Skeletal muscle tissue (tissue), 4 donors: ENCODE measurements around the gene TGM3. TPM values are rescaled to one million over a fixed set of nuclear protein-coding genes. Genes with fewer than 3 reads are reported as not detected.

Source experiments
- H3K27ac ChIP-seq: one replicate; pipeline ENCODE4 v1.7.0; 2013; ENCODE audit warnings: mild to moderate bottlenecking, low read depth, low read length, inconsistent platforms
- H3K27me3 ChIP-seq, 3 donors: one replicate each; pipeline ENCODE4 v1.7.0; 2013; ENCODE audit warnings: low read length in 3 of 3; ENCODE audit not compliant: control insufficient read depth in 3 of 3, insufficient read depth in 3 of 3
- H3K36me3 ChIP-seq, 3 donors: one replicate each; pipeline ENCODE4 v1.7.0; 2013; ENCODE audit warnings: low read length in 3 of 3; ENCODE audit not compliant: control insufficient read depth in 3 of 3, insufficient read depth in 3 of 3
- H3K4me1 ChIP-seq, 3 donors: one replicate each; pipeline ENCODE4 v1.7.0; 2013; ENCODE audit warnings: low read length in 3 of 3, mild to moderate bottlenecking in 3 of 3; ENCODE audit not compliant: control insufficient read depth in 3 of 3, insufficient read depth in 3 of 3
- H3K4me3 ChIP-seq, 3 donors: one replicate each; pipeline ENCODE4 v1.7.0; 2013; ENCODE audit warnings: low read length in 3 of 3
- H3K9ac ChIP-seq, 3 donors: one replicate each; pipeline ENCODE4 v1.7.0; 2013; ENCODE audit warnings: low read length in 3 of 3, mild to moderate bottlenecking in 3 of 3, moderate library complexity in 2 of 3, low read depth in 1 of 3
- H3K9me3 ChIP-seq, 3 donors: one replicate each; pipeline ENCODE4 v1.7.0; 2013; ENCODE audit warnings: low read length in 3 of 3; ENCODE audit not compliant: control insufficient read depth in 3 of 3
- total RNA-seq: library from RNA; depleted of rRNA; stranded (reverse); fragments of >200 nt; gene quantifications from one replicate; pipeline ENCODE4 v1.2.3, GENCODE V29; 2014
- donor health status: Osteomylitis.

Gene TGM3
- total RNA-seq, 1 donor from 2014 or later: under 0.01 TPM

GRCh38 chr20:2316847-2317495 lies 21.2 kb downstream of the TGM3 start:
- H3K9ac ChIP-seq: no peak overlapping the region
- no peaks in the 10 kb centered on the region for H3K36me3 ChIP-seq
- peaks cover 0 to 4% (median 0%) of the 10 kb centered on the region in 3 donors for H3K4me1 ChIP-seq
- no peak overlapping the region for H3K4me3 ChIP-seq
- H3K9me3 ChIP-seq: peaks cover 0 to 2% (median 0%) of the 10 kb centered on the region in 3 donors
- peaks cover 0 to 8% (median 0%) of the 10 kb centered on the region in 3 donors for H3K27me3 ChIP-seq
- H3K27ac ChIP-seq: no peak overlapping the region

GRCh38 chr20:2320813-2321658 lies 25.2 kb downstream of the TGM3 start:
- no peaks in the 10 kb centered on the region for H3K36me3 ChIP-seq
- H3K9ac ChIP-seq: no peak overlapping the region
- H3K9me3 ChIP-seq: peaks cover 0 to 2% (median 0%) of the 10 kb centered on the region in 3 donors
- H3K4me3 ChIP-seq: no peak overlapping the region
- H3K4me1 ChIP-seq: no peaks in the 10 kb centered on the region
- peaks cover 0 to 16% (median 5%) of the 10 kb centered on the region in 3 donors for H3K27me3 ChIP-seq
- no peak overlapping the region for H3K27ac ChIP-seq

DNA sequence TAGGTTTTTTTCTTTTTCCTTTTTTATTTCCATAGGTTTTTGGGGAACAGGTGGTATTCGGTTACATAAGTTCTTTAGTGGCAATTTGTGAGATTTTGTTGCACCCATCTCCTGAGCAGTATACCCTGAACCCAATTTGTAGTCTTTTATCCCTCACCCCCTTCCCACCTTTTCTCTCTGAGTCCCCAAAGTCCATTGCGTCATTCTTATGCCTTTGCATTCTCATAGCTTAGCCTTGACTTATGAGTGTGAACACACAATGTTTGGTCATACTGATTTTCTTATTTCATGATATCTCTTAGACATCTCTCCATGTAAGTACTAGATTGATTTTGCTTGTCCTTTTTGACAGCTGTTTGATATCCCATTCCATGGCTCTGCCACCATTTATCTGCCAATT lies 27.2 kb downstream of the TGM3 start:
- Histone ChIP-seq H3K27ac (no peak overlapping the region), H3K27me3 (peaks cover 0 to 13% (median 5%) of the 10 kb centered on the region in 3 donors), H3K4me3 (no peak overlapping the region), H3K4me1 (no peaks in the 10 kb centered on the region), H3K9me3 (no peaks in the 10 kb centered on the region), H3K36me3 (no peaks in the 10 kb centered on the region), H3K9ac (no peak overlapping the region)

GRCh38 chr20:2326046-2326445 lies 30.2 kb downstream of the TGM3 start:
- no peaks in the 10 kb centered on the region for H3K9me3 ChIP-seq
- H3K9ac ChIP-seq: no peak overlapping the region
- no peak overlapping the region for H3K27ac ChIP-seq
- H3K4me3 ChIP-seq: no peak overlapping the region
- peaks cover 0 to 19% (median 5%) of the 10 kb centered on the region in 3 donors for H3K27me3 ChIP-seq
- no peaks in the 10 kb centered on the region for H3K4me1 ChIP-seq
- H3K36me3 ChIP-seq: no peaks in the 10 kb centered on the region

GRCh38 chr20:2327620-2328555 lies 32.1 kb downstream of the TGM3 start:
- Histone ChIP-seq H3K27ac (no peak overlapping the region), H3K4me3 (no peak overlapping the region), H3K36me3 (no peaks in the 10 kb centered on the region), H3K27me3 (peaks cover 3 to 33% (median 11%) of the 10 kb centered on the region in 3 donors), H3K9ac (no peak overlapping the region), H3K9me3 (no peaks in the 10 kb centered on the region), H3K4me1 (no peaks in the 10 kb centered on the region)

DNA sequence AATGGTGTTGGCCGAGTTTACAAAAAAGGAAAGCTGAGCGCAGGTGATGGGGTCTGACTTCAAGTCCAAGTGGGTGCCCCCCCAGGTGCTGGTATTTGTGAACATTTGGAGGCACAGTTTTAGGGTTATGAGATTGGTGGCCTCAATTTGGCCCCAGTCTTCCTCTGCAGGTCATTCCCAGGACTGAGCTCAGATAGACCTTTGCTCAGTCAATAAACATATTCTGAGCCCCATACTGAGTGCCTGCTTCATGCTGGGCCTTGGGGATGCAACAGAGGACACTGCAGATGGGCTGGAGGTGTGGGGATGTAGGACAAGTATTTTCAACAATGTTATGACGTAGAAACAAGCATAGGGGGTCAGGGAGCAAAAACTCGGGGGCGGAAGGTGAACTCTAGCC lies 33.5 kb downstream of the TGM3 start:
- no peak overlapping the region for H3K27ac ChIP-seq
- H3K9ac ChIP-seq: no peak overlapping the region
- no peaks in the 10 kb centered on the region for H3K4me1 ChIP-seq
- H3K9me3 ChIP-seq: no peaks in the 10 kb centered on the region
- H3K36me3 ChIP-seq: no peaks in the 10 kb centered on the region
- no peak overlapping the region for H3K4me3 ChIP-seq
- peaks cover 3 to 33% (median 12%) of the 10 kb centered on the region in 3 donors for H3K27me3 ChIP-seq

DNA sequence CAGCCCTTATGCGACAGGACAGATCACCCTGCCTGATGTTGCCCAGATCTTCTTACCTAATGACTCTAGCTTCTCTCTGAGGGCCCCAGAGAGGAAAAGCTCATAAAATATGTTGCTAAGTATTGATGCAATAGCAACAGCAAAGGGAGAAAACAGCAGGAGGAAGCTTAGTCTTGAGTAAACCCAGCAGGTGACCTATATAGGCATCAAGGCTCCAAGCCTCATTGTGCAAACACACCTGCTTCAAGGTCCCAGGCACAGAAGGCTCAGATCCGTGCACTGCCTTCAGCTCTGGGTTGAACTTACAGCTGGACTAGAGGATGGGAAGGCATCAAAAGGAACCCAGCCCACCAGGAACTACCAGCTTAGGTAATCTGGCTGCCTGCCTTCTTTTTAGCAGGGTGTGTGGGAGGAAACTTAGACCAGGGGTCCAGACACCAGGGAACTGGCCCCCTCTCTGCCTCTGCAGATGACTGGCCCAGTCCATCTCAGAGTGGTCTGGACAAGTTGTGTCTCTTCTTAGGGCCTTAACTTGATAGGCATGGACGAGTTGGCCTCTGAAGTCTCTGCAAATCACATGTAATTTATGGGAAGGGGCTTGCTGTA lies 34.4 kb downstream of the TGM3 start:
- H3K9ac ChIP-seq: no peak overlapping the region
- H3K27me3 ChIP-seq: peaks cover 3 to 30% (median 9%) of the 10 kb centered on the region in 3 donors
- H3K36me3 ChIP-seq: no peaks in the 10 kb centered on the region
- H3K9me3 ChIP-seq: no peaks in the 10 kb centered on the region
- no peak overlapping the region for H3K27ac ChIP-seq
- no peak overlapping the region for H3K4me3 ChIP-seq
- no peaks in the 10 kb centered on the region for H3K4me1 ChIP-seq

DNA sequence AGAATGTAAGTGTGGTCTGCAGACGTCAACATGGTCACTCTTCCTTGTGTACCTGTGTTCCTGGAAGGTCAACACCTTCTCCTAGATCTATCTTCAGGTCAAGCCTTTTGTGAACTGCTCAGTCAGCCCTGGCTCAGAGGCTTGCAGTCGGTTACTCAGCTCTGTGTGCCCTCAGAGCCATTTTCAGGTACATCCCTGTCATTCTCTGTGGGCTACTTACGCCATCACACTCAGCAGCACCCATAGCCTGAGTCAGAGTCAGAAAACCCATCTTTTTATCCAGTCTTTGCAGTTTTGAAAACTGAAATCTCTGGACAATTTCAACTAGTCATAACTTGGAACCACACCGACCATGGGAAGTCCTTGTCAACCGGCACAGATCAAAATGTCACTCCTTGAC lies 35.3 kb downstream of the TGM3 start:
- Histone ChIP-seq H3K36me3 (no peaks in the 10 kb centered on the region), H3K4me1 (no peaks in the 10 kb centered on the region), H3K9ac (no peak overlapping the region), H3K9me3 (no peaks in the 10 kb centered on the region), H3K4me3 (no peak overlapping the region), H3K27ac (no peak overlapping the region), H3K27me3 (peaks cover 3 to 23% (median 7%) of the 10 kb centered on the region in 3 donors)

DNA sequence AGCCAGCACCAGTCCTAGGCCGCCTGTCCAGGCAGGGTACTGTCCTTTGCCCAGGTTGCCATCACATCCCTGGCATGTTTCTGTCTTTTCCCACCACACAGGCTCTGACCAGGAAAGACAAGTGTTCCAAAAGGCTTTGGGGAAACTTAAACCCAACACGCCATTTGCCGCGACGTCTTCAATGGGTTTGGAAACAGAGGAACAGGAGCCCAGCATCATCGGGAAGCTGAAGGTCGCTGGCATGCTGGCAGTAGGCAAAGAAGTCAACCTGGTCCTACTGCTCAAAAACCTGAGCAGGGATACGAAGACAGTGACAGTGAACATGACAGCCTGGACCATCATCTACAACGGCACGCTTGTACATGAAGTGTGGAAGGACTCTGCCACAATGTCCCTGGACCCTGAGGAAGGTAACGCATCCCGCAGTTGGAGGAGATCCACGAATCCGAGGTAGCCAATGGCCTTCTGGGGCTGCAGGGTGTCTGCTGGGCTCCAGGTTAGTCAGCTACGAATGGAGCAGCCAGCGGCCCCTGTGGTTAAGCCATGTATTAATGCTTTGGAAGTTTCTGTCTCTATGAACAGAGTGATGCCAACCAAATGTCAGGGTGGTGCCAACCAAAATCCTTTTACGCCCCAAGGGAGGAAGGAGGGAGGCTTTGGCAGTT lies 36.2 kb downstream of the TGM3 start:
- Histone ChIP-seq H3K9ac (no peak overlapping the region), H3K4me1 (no peaks in the 10 kb centered on the region), H3K4me3 (no peak overlapping the region), H3K9me3 (no peaks in the 10 kb centered on the region), H3K36me3 (no peaks in the 10 kb centered on the region), H3K27me3 (peaks cover 3 to 23% (median 7%) of the 10 kb centered on the region in 3 donors), H3K27ac (no peak overlapping the region)
